GM19468 (cell line): ENCODE measurements around the gene SHCBP1L.
A peak's percentile ranks its signal among the peaks of the same experiment; 100 is the strongest.
"Not testable (repeated sequence)": the region's sequence is repeated elsewhere in the genome, so short reads cannot be mapped to it uniquely, and the experiment has no call there.

Source experiments
- ATAC-seq: cut with Tn5 transposase; IDR thresholded peaks from one replicate; pipeline ENCODE4 v1.9.1; 2021; ENCODE audit warnings: mild to moderate bottlenecking, moderate library complexity, moderate number of reproducible peaks; ENCODE audit not compliant: unreplicated experiment; ENCODE audit errors: extremely low read depth

Gene SHCBP1L

GRCh38 chr1:182968151-182968741, 15.3 kb upstream of the SHCBP1L start:
- no peak for ATAC-seq

- ATAC-seq, result no peak
These were observed 12.9 kb upstream of the SHCBP1L start for GRCh38 chr1:182965861-182966260.

- no peak for ATAC-seq
These were observed 12.1 kb upstream of the SHCBP1L start for GRCh38 chr1:182965096-182965495.

GRCh38 chr1:182962554-182963115, 9.7 kb upstream of the SHCBP1L start:
- ATAC-seq, result peak; percentile 81

GRCh38 chr1:182960046-182960445, 7.1 kb upstream of the SHCBP1L start:
- ATAC-seq, result no peak

- ATAC-seq, result no peak
These were observed 5.0 kb upstream of the SHCBP1L start for GRCh38 chr1:182957902-182958395.

GRCh38 chr1:182956708-182957365, 3.9 kb upstream of the SHCBP1L start:
- ATAC-seq, result no peak

- no peak for ATAC-seq
These were observed 2.9 kb upstream of the SHCBP1L start for GRCh38 chr1:182955596-182956588.

- no peak for ATAC-seq
These were observed 860 bp upstream of the SHCBP1L start for GRCh38 chr1:182953826-182954225.

- ATAC-seq, result not testable (repeated sequence)
These were observed 9.6 kb downstream of the SHCBP1L start for GRCh38 chr1:182943336-182943735.

GRCh38 chr1:182942145-182942544, 10.8 kb downstream of the SHCBP1L start:
- ATAC-seq, result not testable (repeated sequence)

GRCh38 chr1:182939413-182939812, 13.6 kb downstream of the SHCBP1L start:
- no peak for ATAC-seq

GRCh38 chr1:182935716-182936115, 17.2 kb downstream of the SHCBP1L start:
- no peak for ATAC-seq

- no peak for ATAC-seq
These were observed 22.0 kb downstream of the SHCBP1L start for GRCh38 chr1:182930985-182931384.

GRCh38 chr1:182927693-182928433, 25.1 kb downstream of the SHCBP1L start:
- ATAC-seq, result no peak

GRCh38 chr1:182925661-182926060, 27.3 kb downstream of the SHCBP1L start:
- ATAC-seq, result no peak

- ATAC-seq, result no peak
These were observed 35.6 kb downstream of the SHCBP1L start for GRCh38 chr1:182917378-182917777.

- ATAC-seq, result no peak
These were observed 39.6 kb downstream of the SHCBP1L start for GRCh38 chr1:182913401-182913800.

GRCh38 chr1:182910143-182910542, 42.8 kb downstream of the SHCBP1L start:
- no peak for ATAC-seq

- ATAC-seq, result no peak
These were observed 43.4 kb downstream of the SHCBP1L start for GRCh38 chr1:182909578-182909977.
